ENCODE measurements around the gene TGFBR2. TPM values are rescaled to one million over a fixed set of nuclear protein-coding genes. Genes with fewer than 3 reads are reported as not detected.

Gene TGFBR2
- total and polyA plus RNA-seq, 2 of the 13 experiments (the other 11 are each of a cell fraction or from before 2014, with no cell fraction given): 82.2 to 187 TPM

GRCh38 chr3:30597131-30597768 is 9.2 kb upstream of the TGFBR2 start (continued):
- TF ChIP-seq MLX (CRISPR knock-in tag; IDR thresholded peaks at IDR 0.05) (peak; percentile 95), REL (CRISPR knock-in tag; conservative IDR thresholded peaks at IDR 0.05) (no peak), ZNF563 (CRISPR knock-in tag; IDR thresholded peaks at IDR 0.05) (no peak), E2F2 (CRISPR knock-in tag; IDR thresholded peaks at IDR 0.05; ENCODE audit: borderline replicate concordance) (no peak), ZNF891 (CRISPR knock-in tag; IDR thresholded peaks at IDR 0.05) (no peak), MTERF4 (CRISPR knock-in tag; IDR thresholded peaks at IDR 0.05) (no peak), GATAD1 (CRISPR knock-in tag; IDR thresholded peaks at IDR 0.05) (peak; percentile 73), ZNF335 (CRISPR knock-in tag; IDR thresholded peaks at IDR 0.05) (peak; percentile 92), XRCC5 (optimal IDR thresholded peaks at IDR 0.05; ENCODE audit: low read length) (no peak), ZSCAN29 (CRISPR knock-in tag; conservative IDR thresholded peaks at IDR 0.05) (no peak), ZNF746 (CRISPR knock-in tag; IDR thresholded peaks at IDR 0.05) (no peak), ZSCAN30 (CRISPR knock-in tag; IDR thresholded peaks at IDR 0.05) (peak; percentile 62; the same call in 1 of the 2 replicates), ZNF260 (CRISPR knock-in tag; IDR thresholded peaks at IDR 0.05; ENCODE audit: borderline replicate concordance, low read depth) (no peak), SOX13 (IDR thresholded peaks at IDR 0.05) (peak; percentile 96), SOX13 (CRISPR knock-in tag; conservative IDR thresholded peaks at IDR 0.05 in 1 of 2, IDR thresholded peaks at IDR 0.05 in 1 of 2) (peak in 1 of 2 experiments; percentile 100; a peak in 2 of 4 replicates), SAP130 (CRISPR knock-in tag; IDR thresholded peaks at IDR 0.05; ENCODE audit: low read depth) (peak; percentile 91), BRF2 (CRISPR knock-in tag; IDR thresholded peaks at IDR 0.05) (peak; percentile 78; the same call in 1 of the 2 replicates), LRRFIP1 (CRISPR knock-in tag; conservative IDR thresholded peaks at IDR 0.05) (no peak), ZNF121 (CRISPR knock-in tag; IDR thresholded peaks at IDR 0.05) (no peak), TBX3 (IDR thresholded peaks at IDR 0.05; ENCODE audit: borderline replicate concordance) (peak; percentile 94)

Measured in HepG2 (cell line).